Measurements from ENCODE around the gene MLKL.

The MLKL gene

GRCh38 chr16:74738816-74739215, 38.2 kb upstream of the MLKL start:
- no peak for DNase-seq (ENCODE audit: low read depth in 1 of 2, low spot score in 1 of 2)
- Histone ChIP-seq H3K27me3 (ENCODE audit: insufficient read depth, poor library complexity, severe bottlenecking) (no peaks in the 10 kb centered on the region), H3K27ac (replicated peaks) (no peak overlapping the region), H3K4me3 (replicated peaks; ENCODE audit: insufficient read depth, low read length) (no peak overlapping the region)
- no peak for TF ChIP-seq REST (IDR thresholded peaks at IDR 0.05; ENCODE audit: insufficient replicate concordance, low read depth)
- TF ChIP-seq POLR2AphosphoS5 (IDR thresholded peaks at IDR 0.05; ENCODE audit: low read depth): no peak
- no peak for TF ChIP-seq GABPA (IDR thresholded peaks at IDR 0.05; ENCODE audit: low read depth)
- TF ChIP-seq CTCF (IDR thresholded peaks at IDR 0.05; ENCODE audit: insufficient read depth, low read length): no peak
- no peak for TF ChIP-seq SPI1 (IDR thresholded peaks at IDR 0.05; ENCODE audit: borderline replicate concordance, low read depth)

- Histone ChIP-seq H3K27me3 (ENCODE audit: insufficient read depth, poor library complexity, severe bottlenecking) (no peaks in the 10 kb centered on the region), H3K27ac (replicated peaks) (no peak overlapping the region), H3K4me3 (replicated peaks; ENCODE audit: insufficient read depth, low read length) (no peak overlapping the region)
- TF ChIP-seq REST (IDR thresholded peaks at IDR 0.05; ENCODE audit: insufficient replicate concordance, low read depth) (no peak), POLR2AphosphoS5 (IDR thresholded peaks at IDR 0.05; ENCODE audit: low read depth) (no peak)
- no peak for DNase-seq (ENCODE audit: low read depth in 1 of 2, low spot score in 1 of 2)
Measured at GRCh38 chr16:74738113-74738541, 37.5 kb upstream of the MLKL start.

- Histone ChIP-seq H3K27ac (replicated peaks) (no peak overlapping the region), H3K27me3 (ENCODE audit: insufficient read depth, poor library complexity, severe bottlenecking) (no peaks in the 10 kb centered on the region)
- no peak for DNase-seq (ENCODE audit: low read depth in 1 of 2, low spot score in 1 of 2)
Measured at GRCh38 chr16:74737521-74737920, 36.9 kb upstream of the MLKL start.

GRCh38 chr16:74736531-74737157, 36.0 kb upstream of the MLKL start:
- no peak for TF ChIP-seq POLR2AphosphoS5 (IDR thresholded peaks at IDR 0.05; ENCODE audit: low read depth)
- TF ChIP-seq CTCF (IDR thresholded peaks at IDR 0.05; ENCODE audit: insufficient read depth, low read length): no peak
- TF ChIP-seq GABPA (IDR thresholded peaks at IDR 0.05; ENCODE audit: low read depth): no peak
- TF ChIP-seq SPI1 (IDR thresholded peaks at IDR 0.05; ENCODE audit: borderline replicate concordance, low read depth): no peak
- no peak for TF ChIP-seq REST (IDR thresholded peaks at IDR 0.05; ENCODE audit: insufficient replicate concordance, low read depth)
- H3K4me3 ChIP-seq (replicated peaks; ENCODE audit: insufficient read depth, low read length): no peak overlapping the region
- H3K27me3 ChIP-seq (ENCODE audit: insufficient read depth, poor library complexity, severe bottlenecking): no peaks in the 10 kb centered on the region
- DNase-seq (ENCODE audit: low read depth in 1 of 2, low spot score in 1 of 2): no peak
- no peak overlapping the region for H3K27ac ChIP-seq (replicated peaks)

More at GRCh38 chr16:74737521-74737920, 36.9 kb upstream of the MLKL start:
- TF ChIP-seq CTCF (IDR thresholded peaks at IDR 0.05; ENCODE audit: insufficient read depth, low read length) (no peak), POLR2AphosphoS5 (IDR thresholded peaks at IDR 0.05; ENCODE audit: low read depth) (no peak)
- no peak overlapping the region for H3K4me3 ChIP-seq (replicated peaks; ENCODE audit: insufficient read depth, low read length)

All from HL-60 (cell line).